ENCODE results near the gene PAPOLB.

The PAPOLB gene

GRCh38 chr7:4851459-4852422 is 10.1 kb downstream of the PAPOLB start:
- Histone ChIP-seq H3K4me2 (ENCODE audit: low read length) (no peak overlapping the region), H3K9me3 (ENCODE audit: control insufficient read depth, low read length) (no peaks in the 10 kb centered on the region), H3K4me3 (ENCODE audit: low read depth, low read length) (no peak overlapping the region), H2AFZ (no peak overlapping the region), H3K27me3 (ENCODE audit: control insufficient read depth, insufficient read depth, low read length) (no peaks in the 10 kb centered on the region), H3K9ac (no peak overlapping the region), H3K4me1 (no peaks in the 10 kb centered on the region), H3K79me2 (no peaks in the 10 kb centered on the region), H3K27ac (no peak overlapping the region), H3K36me3 (ENCODE audit: control insufficient read depth, insufficient read depth, low read length) (no peaks in the 10 kb centered on the region)
- no peak for TF ChIP-seq CTCF (IDR thresholded peaks at IDR 0.05)

- Histone ChIP-seq H3K9ac (no peak overlapping the region), H3K4me2 (ENCODE audit: low read length) (no peak overlapping the region), H3K36me3 (ENCODE audit: control insufficient read depth, insufficient read depth, low read length) (no peaks in the 10 kb centered on the region), H3K27ac (no peak overlapping the region), H3K79me2 (no peaks in the 10 kb centered on the region), H3K27me3 (ENCODE audit: control insufficient read depth, insufficient read depth, low read length) (no peaks in the 10 kb centered on the region), H3K4me1 (no peaks in the 10 kb centered on the region), H3K9me3 (ENCODE audit: control insufficient read depth, low read length) (no peaks in the 10 kb centered on the region), H3K4me3 (ENCODE audit: low read depth, low read length) (no peak overlapping the region), H2AFZ (no peak overlapping the region)
- no peak for TF ChIP-seq CTCF (IDR thresholded peaks at IDR 0.05)
Measured at GRCh38 chr7:4850262-4850795, 11.5 kb downstream of the PAPOLB start.

- TF ChIP-seq CTCF (IDR thresholded peaks at IDR 0.05), result peak; percentile 43
Measured at GRCh38 chr7:4849390-4849789, 12.4 kb downstream of the PAPOLB start.

GRCh38 chr7:4845740-4846142 is 16.1 kb downstream of the PAPOLB start:
- H3K9ac ChIP-seq, result no peak overlapping the region
- no peak overlapping the region for H3K4me3 ChIP-seq (ENCODE audit: low read depth, low read length)

More at GRCh38 chr7:4849390-4849789, 12.4 kb downstream of the PAPOLB start:
- Histone ChIP-seq H3K27ac (no peak overlapping the region), H3K27me3 (ENCODE audit: control insufficient read depth, insufficient read depth, low read length) (no peaks in the 10 kb centered on the region), H3K4me3 (ENCODE audit: low read depth, low read length) (no peak overlapping the region), H3K4me2 (ENCODE audit: low read length) (no peak overlapping the region), H2AFZ (no peak overlapping the region), H3K4me1 (no peaks in the 10 kb centered on the region), H3K79me2 (no peaks in the 10 kb centered on the region), H3K9ac (no peak overlapping the region), H3K36me3 (ENCODE audit: control insufficient read depth, insufficient read depth, low read length) (no peaks in the 10 kb centered on the region), H3K9me3 (ENCODE audit: control insufficient read depth, low read length) (no peaks in the 10 kb centered on the region)

More at GRCh38 chr7:4845740-4846142, 16.1 kb downstream of the PAPOLB start:
- Histone ChIP-seq H3K27ac (no peak overlapping the region), H3K36me3 (ENCODE audit: control insufficient read depth, insufficient read depth, low read length) (no peaks in the 10 kb centered on the region), H3K4me1 (no peaks in the 10 kb centered on the region), H3K4me2 (ENCODE audit: low read length) (no peak overlapping the region), H3K27me3 (ENCODE audit: control insufficient read depth, insufficient read depth, low read length) (no peaks in the 10 kb centered on the region), H3K79me2 (no peaks in the 10 kb centered on the region), H2AFZ (no peak overlapping the region), H3K9me3 (ENCODE audit: control insufficient read depth, low read length) (no peaks in the 10 kb centered on the region)
- no peak for TF ChIP-seq CTCF (IDR thresholded peaks at IDR 0.05)

All from parathyroid adenoma (tissue), 2 donors.